A549 (cell line): ENCODE data around the gene NRIP1.

Experiments
- HDAC2 ChIP-seq: fragments of 200-600 bp; sonication (generic); IDR thresholded peaks from 2 replicates; pipeline ENCODE4 v1.6.1; 2016
- POLR2A ChIP-seq: IDR thresholded peaks from 2 replicates; pipeline ENCODE4 v1.6.1; 2012; ENCODE audit warnings: mild to moderate bottlenecking, low read length
- TF ChIP-seq, protein P1 (sequence below): IDR thresholded peaks from 2 replicates; pipeline ENCODE4 v1.6.1; 2012
- TF ChIP-seq, protein P2 (sequence below): fragments of >200 bp; sonication (Bioruptor Twin); formaldehyde crosslinking; IDR thresholded peaks from 3 replicates; pipeline ENCODE4 v1.5.1; 2016

DNA sequence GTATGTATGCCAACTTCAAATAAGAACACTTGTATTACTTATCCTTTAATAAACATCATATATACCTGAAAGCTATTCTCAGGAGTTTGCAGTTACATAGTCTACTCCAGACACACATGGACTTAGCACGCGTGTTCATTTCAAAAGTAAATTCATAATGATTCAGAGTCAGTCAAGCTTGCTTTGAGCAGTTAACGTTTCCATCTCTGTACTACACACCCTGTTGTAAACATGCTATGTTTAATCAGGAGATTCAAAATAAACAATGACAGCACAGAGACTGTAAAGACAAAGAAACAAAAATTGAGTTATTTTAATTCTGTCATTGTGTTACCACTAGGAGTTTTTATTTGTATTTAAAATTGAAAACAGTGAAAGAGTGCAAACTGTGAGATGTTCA is 119.6 kb downstream of the NRIP1 start:
- TF ChIP-seq, protein P1, sequence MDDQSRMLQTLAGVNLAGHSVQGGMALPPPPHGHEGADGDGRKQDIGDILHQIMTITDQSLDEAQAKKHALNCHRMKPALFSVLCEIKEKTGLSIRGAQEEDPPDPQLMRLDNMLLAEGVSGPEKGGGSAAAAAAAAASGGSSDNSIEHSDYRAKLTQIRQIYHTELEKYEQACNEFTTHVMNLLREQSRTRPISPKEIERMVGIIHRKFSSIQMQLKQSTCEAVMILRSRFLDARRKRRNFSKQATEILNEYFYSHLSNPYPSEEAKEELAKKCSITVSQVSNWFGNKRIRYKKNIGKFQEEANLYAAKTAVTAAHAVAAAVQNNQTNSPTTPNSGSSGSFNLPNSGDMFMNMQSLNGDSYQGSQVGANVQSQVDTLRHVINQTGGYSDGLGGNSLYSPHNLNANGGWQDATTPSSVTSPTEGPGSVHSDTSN, result no peak
- TF ChIP-seq, protein P2, sequence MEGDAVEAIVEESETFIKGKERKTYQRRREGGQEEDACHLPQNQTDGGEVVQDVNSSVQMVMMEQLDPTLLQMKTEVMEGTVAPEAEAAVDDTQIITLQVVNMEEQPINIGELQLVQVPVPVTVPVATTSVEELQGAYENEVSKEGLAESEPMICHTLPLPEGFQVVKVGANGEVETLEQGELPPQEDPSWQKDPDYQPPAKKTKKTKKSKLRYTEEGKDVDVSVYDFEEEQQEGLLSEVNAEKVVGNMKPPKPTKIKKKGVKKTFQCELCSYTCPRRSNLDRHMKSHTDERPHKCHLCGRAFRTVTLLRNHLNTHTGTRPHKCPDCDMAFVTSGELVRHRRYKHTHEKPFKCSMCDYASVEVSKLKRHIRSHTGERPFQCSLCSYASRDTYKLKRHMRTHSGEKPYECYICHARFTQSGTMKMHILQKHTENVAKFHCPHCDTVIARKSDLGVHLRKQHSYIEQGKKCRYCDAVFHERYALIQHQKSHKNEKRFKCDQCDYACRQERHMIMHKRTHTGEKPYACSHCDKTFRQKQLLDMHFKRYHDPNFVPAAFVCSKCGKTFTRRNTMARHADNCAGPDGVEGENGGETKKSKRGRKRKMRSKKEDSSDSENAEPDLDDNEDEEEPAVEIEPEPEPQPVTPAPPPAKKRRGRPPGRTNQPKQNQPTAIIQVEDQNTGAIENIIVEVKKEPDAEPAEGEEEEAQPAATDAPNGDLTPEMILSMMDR, result no peak
- no peak for TF ChIP-seq POLR2A
- TF ChIP-seq HDAC2, result no peak
